Osteocyte (in vitro differentiated cells): ENCODE results near the gene JADE1. TPM values are rescaled to one million over a fixed set of nuclear protein-coding genes. Genes with fewer than 3 reads are reported as not detected.

Experiments
- DNase-seq: peaks from one replicate; pipeline ENCODE4 v3.0.0; 2021; ENCODE audit warnings: mixed read lengths; ENCODE audit not compliant: unreplicated experiment; ENCODE audit errors: extremely low spot score
- H3K27ac Mint-ChIP-seq: one replicate; pipeline ENCODE4 v1.8.0; 2021; ENCODE audit warnings: mild to moderate bottlenecking, mixed read lengths; ENCODE audit not compliant: unreplicated experiment
- H3K27me3 Mint-ChIP-seq: one replicate; pipeline ENCODE4 v1.8.0; 2021; ENCODE audit warnings: mixed read lengths; ENCODE audit not compliant: unreplicated experiment
- H3K36me3 Mint-ChIP-seq: one replicate; pipeline ENCODE4 v1.8.0; 2021; ENCODE audit warnings: mixed read lengths; ENCODE audit not compliant: unreplicated experiment
- H3K4me1 Mint-ChIP-seq: one replicate; pipeline ENCODE4 v1.8.0; 2021; ENCODE audit warnings: mixed read lengths; ENCODE audit not compliant: unreplicated experiment
- H3K4me3 Mint-ChIP-seq: one replicate; pipeline ENCODE4 v1.8.0; 2021; ENCODE audit warnings: mild to moderate bottlenecking, moderate library complexity, mixed read lengths; ENCODE audit not compliant: unreplicated experiment
- H3K9me3 Mint-ChIP-seq: one replicate; pipeline ENCODE4 v1.8.0; 2021; ENCODE audit warnings: mixed read lengths; ENCODE audit not compliant: unreplicated experiment
- CTCF ChIP-seq: fragments of 200-600 bp; sonication (generic); IDR thresholded peaks from 2 replicates; pipeline ENCODE4 v1.5.0; 2021; ENCODE audit warnings: antibody characterized with exemption, mild to moderate bottlenecking, moderate library complexity
- total RNA-seq: library from RNA; stranded (reverse); gene quantifications from 2 replicates; pipeline ENCODE4 v1.2.1, GENCODE V29; 2021

JADE1 gene
- total RNA-seq, 1 donor from 2014 or later, result 19.7 TPM

- Mint-ChIP-seq H3K36me3 (peaks cover 10% of the 10 kb centered on the region), H3K4me1 (peaks cover 1% of the 10 kb centered on the region), H3K27ac (no peak overlapping the region), H3K4me3 (no peak overlapping the region), H3K9me3 (no peaks in the 10 kb centered on the region), H3K27me3 (no peaks in the 10 kb centered on the region)
- no peak for DNase-seq
- TF ChIP-seq CTCF, result no peak
Observed at GRCh38 chr4:128879971-128880370, 70.5 kb downstream of the JADE1 start.

GRCh38 chr4:128880662-128881061 is 71.2 kb downstream of the JADE1 start:
- peaks cover 1% of the 10 kb centered on the region for H3K4me1 Mint-ChIP-seq
- no peaks in the 10 kb centered on the region for H3K9me3 Mint-ChIP-seq
- no peak overlapping the region for H3K4me3 Mint-ChIP-seq
- H3K36me3 Mint-ChIP-seq, result peaks cover 10% of the 10 kb centered on the region
- no peak overlapping the region for H3K27ac Mint-ChIP-seq
- DNase-seq, result no peak
- no peak for TF ChIP-seq CTCF
- H3K27me3 Mint-ChIP-seq, result no peaks in the 10 kb centered on the region

DNA sequence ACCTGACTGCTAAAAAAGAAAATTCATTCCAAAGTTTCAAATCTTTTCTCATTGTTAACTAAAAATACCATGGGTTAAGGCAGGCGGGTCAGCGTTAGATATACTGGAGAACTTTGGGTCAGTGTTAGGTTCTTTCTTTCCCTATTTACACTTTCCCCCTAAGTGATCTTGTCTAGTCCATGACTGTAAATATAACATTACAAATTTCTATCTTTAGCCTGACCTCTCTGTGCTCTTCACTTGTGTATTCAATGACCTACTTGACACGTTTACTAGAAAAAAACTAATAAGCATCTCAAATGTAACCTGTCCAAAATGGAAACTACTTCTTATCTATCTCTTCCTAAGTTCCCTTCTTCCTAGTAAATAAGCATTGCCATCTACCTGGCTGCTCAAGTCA is 95.3 kb downstream of the JADE1 start:
- Mint-ChIP-seq H3K27me3 (no peaks in the 10 kb centered on the region), H3K4me3 (no peak overlapping the region), H3K36me3 (peaks cover 3% of the 10 kb centered on the region), H3K9me3 (no peaks in the 10 kb centered on the region), H3K27ac (no peak overlapping the region), H3K4me1 (peaks cover 2% of the 10 kb centered on the region)
- DNase-seq, result no peak
- TF ChIP-seq CTCF, result no peak

- H3K4me3 Mint-ChIP-seq, result no peak overlapping the region
- H3K9me3 Mint-ChIP-seq, result no peaks in the 10 kb centered on the region
- H3K27me3 Mint-ChIP-seq, result no peaks in the 10 kb centered on the region
- no peak for TF ChIP-seq CTCF
- H3K36me3 Mint-ChIP-seq, result peaks cover 3% of the 10 kb centered on the region
- no peak overlapping the region for H3K27ac Mint-ChIP-seq
- peaks cover 2% of the 10 kb centered on the region for H3K4me1 Mint-ChIP-seq
- DNase-seq, result no peak
Observed at GRCh38 chr4:128906581-128906980, 97.1 kb downstream of the JADE1 start.

DNA sequence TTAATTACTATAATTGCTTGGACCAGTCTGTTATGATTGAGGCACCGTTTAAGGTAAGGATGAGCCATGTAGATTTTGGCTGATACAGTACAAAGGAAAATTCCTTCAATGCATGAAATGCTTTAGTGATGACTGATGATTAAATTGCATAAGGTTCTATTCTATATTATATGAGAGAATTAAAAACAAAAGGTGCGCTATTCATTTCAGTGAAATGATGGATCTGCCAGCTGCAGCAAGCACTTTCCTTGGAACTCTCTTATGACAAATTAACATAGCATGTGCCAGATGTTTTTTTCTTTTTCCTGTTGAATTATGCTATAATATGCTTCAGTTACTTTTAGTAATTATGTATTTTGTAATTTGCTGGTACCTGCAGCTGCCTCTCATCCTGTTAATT is 98.5 kb downstream of the JADE1 start:
- Mint-ChIP-seq H3K27ac (no peak overlapping the region), H3K36me3 (peaks cover 3% of the 10 kb centered on the region), H3K9me3 (no peaks in the 10 kb centered on the region), H3K4me3 (no peak overlapping the region), H3K27me3 (no peaks in the 10 kb centered on the region), H3K4me1 (peaks cover 2% of the 10 kb centered on the region)
- no peak for TF ChIP-seq CTCF
- no peak for DNase-seq
